PC-9 (cell line): ENCODE results near the gene GRIP2.

Experiments
- CTCF ChIP-seq: fragments of 200-600 bp; sonication (generic); conservative IDR thresholded peaks from 2 replicates; pipeline ENCODE4 v1.6.1; 2017; ENCODE audit warnings: mixed run types, antibody characterized with exemption, mild to moderate bottlenecking, moderate library complexity
- EZH2 ChIP-seq: fragments of 200-600 bp; sonication (generic); IDR thresholded peaks from 2 replicates; pipeline ENCODE4 v1.8.0; 2017; ENCODE audit warnings: antibody characterized with exemption, low read depth

GRCh38 chr3:14553871-14554270 is 13.7 kb upstream of the GRIP2 start:
- TF ChIP-seq CTCF (no peak), EZH2 (no peak)
